ENCODE results near the gene IFNL3. TPM values are rescaled to one million over a fixed set of nuclear protein-coding genes. Genes with fewer than 3 reads are reported as not detected.

The IFNL3 gene
- total and polyA plus RNA-seq, 9 of the 15 experiments (the other 6 are each of a cell fraction or from before 2014, with no cell fraction given): not detected

DNA sequence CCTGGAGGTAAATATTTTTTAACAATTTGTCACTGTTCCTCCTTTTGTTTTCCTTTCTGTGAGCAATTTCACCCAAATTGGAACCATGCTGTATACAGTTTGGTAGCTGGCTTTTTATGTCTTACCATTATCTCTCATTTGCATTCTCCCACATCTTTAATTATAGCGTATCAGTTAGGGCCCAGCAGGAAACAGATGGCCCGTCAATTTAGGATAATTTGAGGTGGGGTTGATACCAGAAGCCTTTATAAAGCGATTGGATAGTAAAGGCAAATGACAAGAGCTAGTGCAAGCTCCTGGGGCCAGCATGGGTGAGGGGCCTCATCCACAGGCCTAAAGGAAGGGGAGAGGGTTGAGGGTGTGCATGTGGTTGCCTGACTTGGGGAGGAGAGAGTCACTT, 7.7 kb upstream of the IFNL3 start:
- intact Hi-C loops (cut with micrococcal nuclease): loop anchor here (10.0 kb wide), 1 partner anchor 52 kb away; no protein-coding TSS in a partner anchor
- no peaks in the 10 kb centered on the region for H3K9me3 ChIP-seq (replicated peaks; ENCODE audit: control insufficient read depth, insufficient read depth, low read depth, low read length)
- no peak for ATAC-seq
- H4K20me1 ChIP-seq (replicated peaks; ENCODE audit: control insufficient read depth, insufficient read depth, low read length): no peaks in the 10 kb centered on the region
- peak overlapping the region; percentile 52; the same call in 1 of the 2 replicates for H2AFZ ChIP-seq (ENCODE audit: low read depth, low read length)
- POLR2A ChIA-PET: interaction anchor here (0.5 to 1.0 kb wide), 3 partner anchors 28 to 48 kb away, joined by 3 read pairs; no protein-coding TSS in a partner anchor
- no peaks in the 10 kb centered on the region for H3K36me3 ChIP-seq (ENCODE audit: control insufficient read depth, insufficient read depth, low read length)
- H3K27me3 ChIP-seq (ENCODE audit: control insufficient read depth in 2 of 2, insufficient read depth in 2 of 2, low read length in 2 of 2): no peaks in the 10 kb centered on the region
- no peak for FAIRE-seq
- no TSS peak for BruUV-seq (replicated peaks)
- peak overlapping the region; percentile 4; the same call in 1 of the 2 replicates for H3K4me2 ChIP-seq (ENCODE audit: insufficient read depth, low read length)
- H3K4me1 ChIP-seq (replicated peaks in 1 of 2; ENCODE audit: control insufficient read depth in 2 of 2, insufficient read depth in 2 of 2, low read length in 2 of 2): peaks cover 44 to 50% of the 10 kb centered on the region in 2 experiments
- no peaks in the 10 kb centered on the region for H3K79me2 ChIP-seq (ENCODE audit: control insufficient read depth, insufficient read depth, low read length)
- CTCF ChIA-PET (ENCODE audit: low intra/inter-chr PET ratio): no interaction called here
- H3K27ac ChIP-seq (ENCODE audit: extremely low read depth, low read depth, low read length): no peak overlapping the region
- H3K9ac ChIP-seq (ENCODE audit: insufficient read depth in 1 of 2, low read depth in 2 of 2, low read length in 2 of 2): peak overlapping the region in 1 of 2 experiments; percentile 22; a peak in 1 of 4 replicates
- 3% methylated on average over 3 of the region's 3 CpGs for WGBS (ENCODE audit: insufficient coverage, low coverage, missing lambda C conversion rate)
- DNase-seq (ENCODE audit: extremely low read depth in 1 of 4, low spot score in 3 of 4): peak in 2 of 4 experiments; percentile 28 to 30
- in situ Hi-C loops (cut with MboI): no loop called here
- no peak overlapping the region for H3K4me3 ChIP-seq
- H3K9me1 ChIP-seq (ENCODE audit: control insufficient read depth, insufficient read depth, low read length): no peaks in the 10 kb centered on the region
- TF ChIP-seq NCOR1 (IDR thresholded peaks at IDR 0.05) (peak; percentile 44; the same call in 1 of the 2 replicates), ZNF778 (CRISPR knock-in tag; IDR thresholded peaks at IDR 0.05) (no peak), CBFA2T2 (conservative IDR thresholded peaks at IDR 0.05) (peak; percentile 67), L3MBTL2 (IDR thresholded peaks at IDR 0.05) (no peak), ARID1B (IDR thresholded peaks at IDR 0.05) (peak; percentile 44; the same call in 1 of the 2 replicates), ZKSCAN8 (CRISPR knock-in tag; IDR thresholded peaks at IDR 0.05) (peak; percentile 65; the same call in 1 of the 2 replicates), TEAD4 (IDR thresholded peaks at IDR 0.05; ENCODE audit: low read length) (peak; percentile 81), TEAD4 (CRISPR knock-in tag; IDR thresholded peaks at IDR 0.05; ENCODE audit: borderline replicate concordance) (no peak), CBFA2T3 (IDR thresholded peaks at IDR 0.05) (peak; percentile 82), TCF3 (CRISPR knock-in tag; IDR thresholded peaks at IDR 0.05) (peak; percentile 66), PML (IDR thresholded peaks at IDR 0.05; ENCODE audit: low read length) (no peak), KLF6 (CRISPR knock-in tag; IDR thresholded peaks at IDR 0.05; ENCODE audit: borderline replicate concordance) (no peak), ZNF583 (CRISPR knock-in tag; IDR thresholded peaks at IDR 0.05) (no peak), POLR2AphosphoS5 (IDR thresholded peaks at IDR 0.05; ENCODE audit: control insufficient read depth, insufficient read depth, low read depth, low read length) (0 out of 2 replicates have a peak, but pooled peaks have one; percentile 42), TAL1 (IDR thresholded peaks at IDR 0.05) (peak; percentile 57), PRMT5 (CRISPR knock-in tag; IDR thresholded peaks at IDR 0.05) (no peak)
- TF ChIP-seq, protein P1, sequence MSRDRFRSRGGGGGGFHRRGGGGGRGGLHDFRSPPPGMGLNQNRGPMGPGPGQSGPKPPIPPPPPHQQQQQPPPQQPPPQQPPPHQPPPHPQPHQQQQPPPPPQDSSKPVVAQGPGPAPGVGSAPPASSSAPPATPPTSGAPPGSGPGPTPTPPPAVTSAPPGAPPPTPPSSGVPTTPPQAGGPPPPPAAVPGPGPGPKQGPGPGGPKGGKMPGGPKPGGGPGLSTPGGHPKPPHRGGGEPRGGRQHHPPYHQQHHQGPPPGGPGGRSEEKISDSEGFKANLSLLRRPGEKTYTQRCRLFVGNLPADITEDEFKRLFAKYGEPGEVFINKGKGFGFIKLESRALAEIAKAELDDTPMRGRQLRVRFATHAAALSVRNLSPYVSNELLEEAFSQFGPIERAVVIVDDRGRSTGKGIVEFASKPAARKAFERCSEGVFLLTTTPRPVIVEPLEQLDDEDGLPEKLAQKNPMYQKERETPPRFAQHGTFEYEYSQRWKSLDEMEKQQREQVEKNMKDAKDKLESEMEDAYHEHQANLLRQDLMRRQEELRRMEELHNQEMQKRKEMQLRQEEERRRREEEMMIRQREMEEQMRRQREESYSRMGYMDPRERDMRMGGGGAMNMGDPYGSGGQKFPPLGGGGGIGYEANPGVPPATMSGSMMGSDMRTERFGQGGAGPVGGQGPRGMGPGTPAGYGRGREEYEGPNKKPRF (IDR thresholded peaks at IDR 0.05; ENCODE audit: low read depth, low read length): no peak
- TF ChIP-seq, protein P2, sequence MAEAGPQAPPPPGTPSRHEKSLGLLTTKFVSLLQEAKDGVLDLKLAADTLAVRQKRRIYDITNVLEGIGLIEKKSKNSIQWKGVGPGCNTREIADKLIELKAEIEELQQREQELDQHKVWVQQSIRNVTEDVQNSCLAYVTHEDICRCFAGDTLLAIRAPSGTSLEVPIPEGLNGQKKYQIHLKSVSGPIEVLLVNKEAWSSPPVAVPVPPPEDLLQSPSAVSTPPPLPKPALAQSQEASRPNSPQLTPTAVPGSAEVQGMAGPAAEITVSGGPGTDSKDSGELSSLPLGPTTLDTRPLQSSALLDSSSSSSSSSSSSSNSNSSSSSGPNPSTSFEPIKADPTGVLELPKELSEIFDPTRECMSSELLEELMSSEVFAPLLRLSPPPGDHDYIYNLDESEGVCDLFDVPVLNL (CRISPR knock-in tag; IDR thresholded peaks at IDR 0.05; ENCODE audit: low read depth): no peak
- TF ChIP-seq, protein P3, sequence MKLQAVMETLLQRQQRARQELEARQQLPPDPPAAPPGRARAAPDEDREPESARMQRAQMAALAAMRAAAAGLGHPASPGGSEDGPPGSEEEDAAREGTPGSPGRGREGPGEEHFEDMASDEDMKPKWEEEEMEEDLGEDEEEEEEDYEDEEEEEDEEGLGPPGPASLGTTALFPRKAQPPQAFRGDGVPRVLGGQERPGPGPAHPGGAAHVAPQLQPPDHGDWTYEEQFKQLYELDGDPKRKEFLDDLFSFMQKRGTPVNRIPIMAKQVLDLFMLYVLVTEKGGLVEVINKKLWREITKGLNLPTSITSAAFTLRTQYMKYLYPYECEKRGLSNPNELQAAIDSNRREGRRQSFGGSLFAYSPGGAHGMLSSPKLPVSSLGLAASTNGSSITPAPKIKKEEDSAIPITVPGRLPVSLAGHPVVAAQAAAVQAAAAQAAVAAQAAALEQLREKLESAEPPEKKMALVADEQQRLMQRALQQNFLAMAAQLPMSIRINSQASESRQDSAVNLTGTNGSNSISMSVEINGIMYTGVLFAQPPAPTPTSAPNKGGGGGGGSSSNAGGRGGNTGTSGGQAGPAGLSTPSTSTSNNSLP (IDR thresholded peaks at IDR 0.05; ENCODE audit: borderline replicate concordance, low read depth, low read length): 0 out of 2 replicates have a peak, but pooled peaks have one; percentile 40
